Measurements from ENCODE around the gene TTC36.
"Not testable (repeated sequence)": the region's sequence is repeated elsewhere in the genome, so short reads cannot be mapped to it uniquely, and the experiment has no call there.

Gene TTC36, protein sequence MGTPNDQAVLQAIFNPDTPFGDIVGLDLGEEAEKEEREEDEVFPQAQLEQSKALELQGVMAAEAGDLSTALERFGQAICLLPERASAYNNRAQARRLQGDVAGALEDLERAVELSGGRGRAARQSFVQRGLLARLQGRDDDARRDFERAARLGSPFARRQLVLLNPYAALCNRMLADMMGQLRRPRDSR

DNA sequence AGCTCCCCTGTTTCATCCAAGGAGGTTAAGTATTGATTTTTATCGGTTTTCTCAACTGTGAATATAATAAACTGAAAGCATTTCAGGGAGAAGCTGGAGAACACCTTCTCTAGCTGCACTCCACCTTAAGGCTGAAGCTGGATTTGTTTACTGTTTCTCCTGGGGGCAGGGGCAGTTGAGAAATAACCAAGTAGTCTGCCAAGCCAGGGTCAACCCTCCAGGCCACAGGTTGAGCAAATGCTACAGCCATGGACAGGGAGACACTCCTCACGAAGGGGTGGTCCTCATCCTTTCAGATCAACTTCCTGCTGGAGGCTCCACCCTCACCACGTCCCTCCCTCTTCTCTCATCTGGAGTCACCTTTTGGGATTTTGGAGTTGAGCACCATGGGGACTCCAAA lies at the start of gene TTC36:
Gene TTC36, plus strand, starts transcription at position 366 of the 400 bp plus-strand sequence. Its CDS starts 21 bp downstream, at position 387.
- H3K27ac Mint-ChIP-seq: peak within 1 kb of the TSS; percentile 38
- H3K27me3 Mint-ChIP-seq: no peaks in the 10 kb centered on the region
- H3K4me1 Mint-ChIP-seq: peaks cover 29% of the 10 kb centered on the region
- H3K9me3 Mint-ChIP-seq: no peaks in the 10 kb centered on the region
- DNase-seq (ENCODE audit: low spot score in 2 of 2): no peak
- H3K4me3 Mint-ChIP-seq: no peak within 1 kb of the TSS
- ATAC-seq (ENCODE audit: low read depth): no peak
- peaks cover 10% of the 10 kb centered on the region for H3K36me3 Mint-ChIP-seq

DNA sequence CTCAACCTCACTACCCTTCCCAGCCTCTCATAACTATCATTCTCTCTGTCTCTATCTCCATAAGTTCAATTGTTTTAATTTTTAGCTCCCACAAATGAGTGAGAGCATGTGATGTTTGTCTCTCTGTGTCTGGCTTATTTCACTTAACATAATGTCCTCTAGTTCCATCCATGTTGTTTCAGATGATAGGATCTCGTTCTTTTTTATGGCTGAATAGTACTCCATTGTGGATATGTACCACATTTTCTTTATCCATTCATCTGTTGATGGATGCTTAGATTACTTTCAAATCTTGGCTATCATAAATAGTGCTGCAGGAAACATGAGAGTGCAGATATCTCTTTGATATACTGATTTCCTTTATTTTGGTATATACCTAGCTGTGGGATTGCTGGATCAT lies 46.0 kb upstream of the TTC36 start:
- H3K4me1 Mint-ChIP-seq; DNase-seq (ENCODE audit: low spot score in 2 of 2); ATAC-seq (ENCODE audit: low read depth); H3K27me3 Mint-ChIP-seq; H3K9me3 Mint-ChIP-seq; H3K4me3 Mint-ChIP-seq: not testable (repeated sequence)
- peak overlapping the region; percentile 1 for H3K27ac Mint-ChIP-seq
- peaks cover 38% of the 10 kb centered on the region for H3K36me3 Mint-ChIP-seq

DNA sequence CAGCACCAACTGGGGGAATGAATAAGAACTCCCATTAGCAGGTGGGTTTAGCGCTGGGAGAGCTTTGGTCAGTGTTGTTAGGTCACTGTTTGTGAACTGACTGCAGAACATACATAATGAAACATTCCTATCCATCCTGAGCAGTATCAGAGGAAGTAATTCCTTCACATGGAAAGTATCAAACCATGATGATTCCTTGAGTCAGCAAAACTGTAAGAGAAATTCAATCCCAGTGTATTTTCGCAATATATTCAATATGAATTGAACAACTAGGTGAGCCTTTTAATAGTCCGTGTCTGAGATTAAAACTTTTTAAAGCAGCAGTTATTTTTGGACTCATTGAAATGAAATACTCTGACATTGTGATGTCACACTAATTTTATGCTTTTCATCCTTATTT lies 42.9 kb upstream of the TTC36 start:
- no peak for DNase-seq (ENCODE audit: low spot score in 2 of 2)
- Mint-ChIP-seq H3K27me3 (no peaks in the 10 kb centered on the region), H3K27ac (peak overlapping the region; percentile 78), H3K4me3 (no peak overlapping the region), H3K36me3 (peaks cover 21% of the 10 kb centered on the region), H3K9me3 (peaks cover 2% of the 10 kb centered on the region), H3K4me1 (peaks cover 2% of the 10 kb centered on the region)
- ATAC-seq (ENCODE audit: low read depth): no peak

DNA sequence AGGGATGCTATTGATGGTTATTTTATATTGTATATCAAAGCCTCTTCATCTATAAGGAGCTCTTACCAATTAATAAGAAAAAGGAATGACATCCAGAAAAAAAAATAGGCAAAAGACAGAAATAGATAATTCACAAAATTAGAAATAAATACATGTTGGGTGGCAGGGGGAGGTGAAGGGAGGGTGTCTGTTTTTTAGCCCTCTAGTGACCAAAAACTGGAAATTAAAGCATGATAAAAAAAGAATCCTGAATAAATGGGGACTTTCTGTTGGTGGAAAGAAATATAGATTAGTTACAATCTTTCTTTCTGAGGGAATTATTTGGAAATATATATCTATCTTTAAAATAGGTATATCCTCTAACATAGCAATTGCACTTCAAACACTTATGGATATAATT lies 42.0 kb upstream of the TTC36 start:
- peaks cover 2% of the 10 kb centered on the region for H3K9me3 Mint-ChIP-seq
- H3K27ac Mint-ChIP-seq: no peak overlapping the region
- peaks cover 23% of the 10 kb centered on the region for H3K36me3 Mint-ChIP-seq
- H3K4me3 Mint-ChIP-seq: no peak overlapping the region
- no peaks in the 10 kb centered on the region for H3K27me3 Mint-ChIP-seq
- ATAC-seq (ENCODE audit: low read depth): no peak
- no peak for DNase-seq (ENCODE audit: low spot score in 2 of 2)
- H3K4me1 Mint-ChIP-seq: peaks cover 2% of the 10 kb centered on the region

DNA sequence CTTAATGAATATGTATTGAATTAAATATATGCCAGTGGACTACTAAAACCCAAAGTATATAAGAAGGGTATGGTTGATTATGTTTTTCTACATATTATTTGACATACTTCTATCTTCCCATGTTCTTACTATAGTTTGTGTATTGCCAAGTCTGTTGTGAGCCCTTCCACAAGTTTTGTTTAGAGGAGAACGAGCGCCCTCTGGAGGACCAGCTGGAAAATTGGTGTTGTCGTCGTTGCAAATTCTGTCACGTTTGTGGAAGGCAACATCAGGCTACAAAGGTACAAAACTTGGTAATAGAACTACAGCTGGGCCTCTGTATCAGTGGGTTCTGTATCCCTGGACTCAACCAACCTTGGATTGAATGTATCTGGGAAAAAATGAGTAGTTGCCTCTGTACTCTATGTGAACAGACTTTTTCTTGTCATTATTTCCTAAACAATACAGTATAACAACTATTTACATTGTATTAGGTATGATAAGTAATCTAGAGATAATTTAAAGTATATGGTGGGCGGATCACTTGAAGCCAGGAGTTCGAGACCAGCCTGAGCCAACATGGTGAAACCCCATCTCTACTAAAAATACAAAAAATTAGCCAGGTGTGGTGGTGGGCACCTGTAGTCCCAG lies 38.7 kb upstream of the TTC36 start:
- H3K27ac Mint-ChIP-seq: no peak overlapping the region
- DNase-seq (ENCODE audit: low spot score in 2 of 2) (peak; percentile 76 to 77), ATAC-seq (ENCODE audit: low read depth) (peak; percentile 64)
- peaks cover 22% of the 10 kb centered on the region for H3K36me3 Mint-ChIP-seq
- H3K4me3 Mint-ChIP-seq: no peak overlapping the region
- H3K27me3 Mint-ChIP-seq: no peaks in the 10 kb centered on the region
- H3K9me3 Mint-ChIP-seq: no peaks in the 10 kb centered on the region
- H3K4me1 Mint-ChIP-seq: peaks cover 2% of the 10 kb centered on the region

- DNase-seq (ENCODE audit: low spot score in 2 of 2) (no peak), ATAC-seq (ENCODE audit: low read depth) (no peak)
- H3K36me3 Mint-ChIP-seq: peaks cover 24% of the 10 kb centered on the region
- no peaks in the 10 kb centered on the region for H3K9me3 Mint-ChIP-seq
- H3K27ac Mint-ChIP-seq: no peak overlapping the region
- H3K4me3 Mint-ChIP-seq: no peak overlapping the region
- peaks cover 2% of the 10 kb centered on the region for H3K4me1 Mint-ChIP-seq
- no peaks in the 10 kb centered on the region for H3K27me3 Mint-ChIP-seq
Measured at GRCh38 chr11:118491041-118491440, 36.2 kb upstream of the TTC36 start.

- H3K4me1 Mint-ChIP-seq: no peaks in the 10 kb centered on the region
- DNase-seq (ENCODE audit: low spot score in 2 of 2): no peak
- H3K4me3 Mint-ChIP-seq: no peak overlapping the region
- no peaks in the 10 kb centered on the region for H3K9me3 Mint-ChIP-seq
- no peak for ATAC-seq (ENCODE audit: low read depth)
- no peaks in the 10 kb centered on the region for H3K27me3 Mint-ChIP-seq
- H3K27ac Mint-ChIP-seq: no peak overlapping the region
- peaks cover 43% of the 10 kb centered on the region for H3K36me3 Mint-ChIP-seq
Measured at GRCh38 chr11:118497831-118498230, 29.4 kb upstream of the TTC36 start.

GRCh38 chr11:118503216-118503615 lies 24.1 kb upstream of the TTC36 start:
- Mint-ChIP-seq H3K9me3 (no peaks in the 10 kb centered on the region), H3K4me3 (no peak overlapping the region), H3K4me1 (no peaks in the 10 kb centered on the region), H3K27ac (no peak overlapping the region), H3K27me3 (no peaks in the 10 kb centered on the region), H3K36me3 (peaks cover 51% of the 10 kb centered on the region)
- DNase-seq (ENCODE audit: low spot score in 2 of 2) (no peak), ATAC-seq (ENCODE audit: low read depth) (no peak)

DNA sequence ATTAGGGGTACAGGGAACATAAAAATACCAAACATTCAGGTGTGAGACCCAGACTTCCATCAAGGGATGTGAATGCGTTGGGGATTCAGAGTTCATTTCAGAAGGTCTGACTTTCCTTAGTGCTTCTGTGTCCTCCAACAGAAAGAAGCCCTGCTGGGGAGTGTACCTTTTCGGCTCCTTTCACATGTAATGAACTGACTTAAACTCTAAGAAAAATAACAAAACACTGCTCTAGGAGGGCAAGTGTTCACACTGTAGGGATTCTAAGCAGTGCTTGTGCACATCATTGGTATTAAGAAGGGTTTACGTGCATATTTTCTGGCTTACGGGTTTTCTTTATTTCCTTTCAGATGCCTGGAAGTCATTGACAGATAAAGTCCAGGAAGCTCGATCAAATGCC lies 15.7 kb upstream of the TTC36 start:
- H3K27me3 Mint-ChIP-seq: no peaks in the 10 kb centered on the region
- no peaks in the 10 kb centered on the region for H3K4me1 Mint-ChIP-seq
- H3K4me3 Mint-ChIP-seq: no peak overlapping the region
- DNase-seq (ENCODE audit: low spot score in 2 of 2): no peak
- H3K9me3 Mint-ChIP-seq: no peaks in the 10 kb centered on the region
- peaks cover 37% of the 10 kb centered on the region for H3K36me3 Mint-ChIP-seq
- H3K27ac Mint-ChIP-seq: peak overlapping the region; percentile 9
- no peak for ATAC-seq (ENCODE audit: low read depth)

GRCh38 chr11:118514103-118514502 lies 13.2 kb upstream of the TTC36 start:
- Mint-ChIP-seq H3K27me3 (no peaks in the 10 kb centered on the region), H3K27ac (peak overlapping the region; percentile 63), H3K36me3 (peaks cover 38% of the 10 kb centered on the region), H3K4me3 (no peak overlapping the region), H3K4me1 (no peaks in the 10 kb centered on the region), H3K9me3 (no peaks in the 10 kb centered on the region)
- ATAC-seq (ENCODE audit: low read depth) (no peak), DNase-seq (ENCODE audit: low spot score in 2 of 2) (no peak)

DNA sequence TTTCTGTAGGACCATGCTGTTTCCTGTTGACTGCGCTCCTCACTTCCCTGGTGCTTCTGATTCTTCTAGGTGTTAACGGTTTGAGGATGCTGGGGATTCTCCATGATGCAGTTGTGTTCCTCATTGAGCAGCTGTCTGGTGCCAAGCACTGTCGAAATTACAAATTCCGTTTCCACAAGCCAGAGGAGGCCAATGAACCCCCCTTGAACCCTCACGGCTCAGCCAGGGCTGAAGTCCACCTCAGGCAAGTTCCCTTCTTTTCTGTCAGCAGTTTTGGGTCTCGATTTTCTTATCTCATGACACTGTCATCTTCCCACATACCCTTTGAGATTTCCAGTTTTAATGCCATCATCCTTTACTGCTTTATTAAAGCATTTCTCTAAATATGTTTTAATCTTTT lies 7.7 kb upstream of the TTC36 start:
- H3K36me3 Mint-ChIP-seq: peaks cover 29% of the 10 kb centered on the region
- H3K4me1 Mint-ChIP-seq: peaks cover 5% of the 10 kb centered on the region

DNA sequence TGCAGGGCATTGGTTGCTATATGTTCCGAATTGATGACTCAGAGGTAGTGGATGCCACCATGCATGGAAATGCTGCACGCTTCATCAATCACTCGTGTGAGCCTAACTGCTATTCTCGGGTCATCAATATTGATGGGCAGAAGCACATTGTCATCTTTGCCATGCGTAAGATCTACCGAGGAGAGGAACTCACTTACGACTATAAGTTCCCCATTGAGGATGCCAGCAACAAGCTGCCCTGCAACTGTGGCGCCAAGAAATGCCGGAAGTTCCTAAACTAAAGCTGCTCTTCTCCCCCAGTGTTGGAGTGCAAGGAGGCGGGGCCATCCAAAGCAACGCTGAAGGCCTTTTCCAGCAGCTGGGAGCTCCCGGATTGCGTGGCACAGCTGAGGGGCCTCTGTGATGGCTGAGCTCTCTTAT lies 5.4 kb upstream of the TTC36 start:
- peaks cover 7% of the 10 kb centered on the region for H3K4me1 Mint-ChIP-seq
- DNase-seq (ENCODE audit: low spot score in 2 of 2): no peak

More for the DNA sequence above, 7.7 kb upstream of the TTC36 start:
- no peak for DNase-seq (ENCODE audit: low spot score in 2 of 2)
- H3K27ac Mint-ChIP-seq: no peak overlapping the region
- H3K9me3 Mint-ChIP-seq: no peaks in the 10 kb centered on the region
- ATAC-seq (ENCODE audit: low read depth): no peak
- no peak overlapping the region for H3K4me3 Mint-ChIP-seq
- H3K27me3 Mint-ChIP-seq: no peaks in the 10 kb centered on the region

DNA sequence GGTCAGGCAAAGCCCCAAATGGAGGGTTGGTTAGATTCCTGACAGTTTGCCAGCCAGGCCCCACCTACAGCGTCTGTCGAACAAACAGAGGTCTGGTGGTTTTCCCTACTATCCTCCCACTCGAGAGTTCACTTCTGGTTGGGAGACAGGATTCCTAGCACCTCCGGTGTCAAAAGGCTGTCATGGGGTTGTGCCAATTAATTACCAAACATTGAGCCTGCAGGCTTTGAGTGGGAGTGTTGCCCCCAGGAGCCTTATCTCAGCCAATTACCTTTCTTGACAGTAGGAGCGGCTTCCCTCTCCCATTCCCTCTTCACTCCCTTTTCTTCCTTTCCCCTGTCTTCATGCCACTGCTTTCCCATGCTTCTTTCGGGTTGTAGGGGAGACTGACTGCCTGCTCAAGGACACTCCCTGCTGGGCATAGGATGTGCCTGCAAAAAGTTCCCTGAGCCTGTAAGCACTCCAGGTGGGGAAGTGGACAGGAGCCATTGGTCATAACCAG lies 4.7 kb upstream of the TTC36 start:
- Mint-ChIP-seq H3K9me3 (no peaks in the 10 kb centered on the region), H3K4me3 (no peak overlapping the region), H3K4me1 (peaks cover 12% of the 10 kb centered on the region), H3K27me3 (no peaks in the 10 kb centered on the region), H3K27ac (peak overlapping the region; percentile 14), H3K36me3 (peaks cover 18% of the 10 kb centered on the region)
- DNase-seq (ENCODE audit: low spot score in 2 of 2): no peak
- no peak for ATAC-seq (ENCODE audit: low read depth)

More for the DNA sequence above, 5.4 kb upstream of the TTC36 start:
- Mint-ChIP-seq H3K4me3 (no peak overlapping the region), H3K27me3 (no peaks in the 10 kb centered on the region), H3K9me3 (no peaks in the 10 kb centered on the region), H3K36me3 (peaks cover 18% of the 10 kb centered on the region), H3K27ac (peak overlapping the region; percentile 14)
- peak; percentile 50 for ATAC-seq (ENCODE audit: low read depth)

DNA sequence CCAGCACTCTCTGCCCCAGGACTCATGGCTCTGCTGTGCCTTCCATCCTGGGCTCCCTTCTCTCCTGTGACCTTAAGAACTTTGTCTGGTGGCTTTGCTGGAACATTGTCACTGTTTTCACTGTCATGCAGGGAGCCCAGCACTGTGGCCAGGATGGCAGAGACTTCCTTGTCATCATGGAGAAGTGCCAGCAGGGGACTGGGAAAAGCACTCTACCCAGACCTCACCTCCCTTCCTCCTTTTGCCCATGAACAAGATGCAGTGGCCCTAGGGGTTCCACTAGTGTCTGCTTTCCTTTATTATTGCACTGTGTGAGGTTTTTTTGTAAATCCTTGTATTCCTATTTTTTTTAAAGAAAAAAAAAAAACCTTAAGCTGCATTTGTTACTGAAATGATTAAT lies 2.9 kb upstream of the TTC36 start:
- H3K4me1 Mint-ChIP-seq: peaks cover 18% of the 10 kb centered on the region
- no peak overlapping the region for H3K4me3 Mint-ChIP-seq
- no peaks in the 10 kb centered on the region for H3K27me3 Mint-ChIP-seq
- DNase-seq (ENCODE audit: low spot score in 2 of 2) (no peak), ATAC-seq (ENCODE audit: low read depth) (no peak)
- no peaks in the 10 kb centered on the region for H3K9me3 Mint-ChIP-seq
- peaks cover 18% of the 10 kb centered on the region for H3K36me3 Mint-ChIP-seq
- H3K27ac Mint-ChIP-seq: peak overlapping the region; percentile 15

Data from memory B cell (primary cell).